Smooth muscle cell (in vitro differentiated cells): ENCODE measurements around the gene ACTN2. TPM values are rescaled to one million over a fixed set of nuclear protein-coding genes. Genes with fewer than 3 reads are reported as not detected.

Experiments
- DNase-seq: peaks from one replicate; lab custom pipeline; 2025; ENCODE audit not compliant: unreplicated experiment; lab: John Stamatoyannopoulos, UW
- H2AFZ ChIP-seq: fragments of 200-600 bp; sonication (generic); 2 replicates; pipeline ENCODE4 v1.6.0; 2016; ENCODE audit warnings: antibody characterized with exemption, low read depth, mild to moderate bottlenecking
- H3F3A ChIP-seq: fragments of 200-600 bp; sonication (generic); 2 replicates; pipeline ENCODE4 v1.6.0; 2017; ENCODE audit warnings: antibody characterized with exemption, low read depth
- H3K27ac ChIP-seq: fragments of 200-600 bp; sonication (generic); 2 replicates; pipeline ENCODE4 v1.5.1; 2016; ENCODE audit warnings: low read depth, mild to moderate bottlenecking
- H3K27me3 ChIP-seq: fragments of 200-600 bp; sonication (generic); 2 replicates; pipeline ENCODE4 v1.6.1; 2016; ENCODE audit warnings: low read depth, mild to moderate bottlenecking
- H3K36me3 ChIP-seq: fragments of 200-600 bp; sonication (generic); 2 replicates; pipeline ENCODE4 v1.5.1; 2016; ENCODE audit warnings: low read depth
- H3K4me1 ChIP-seq: fragments of 200-600 bp; sonication (generic); 2 replicates; pipeline ENCODE4 v1.5.1; 2016; ENCODE audit warnings: low read depth
- H3K4me2 ChIP-seq: fragments of 200-600 bp; sonication (generic); 2 replicates; pipeline ENCODE4 v1.6.0; 2016; ENCODE audit warnings: mild to moderate bottlenecking
- H3K4me3 ChIP-seq: fragments of 200-600 bp; sonication (generic); 2 replicates; pipeline ENCODE4 v1.5.1; 2016; ENCODE audit warnings: mild to moderate bottlenecking
- H3K79me2 ChIP-seq: fragments of 200-600 bp; sonication (generic); 2 replicates; pipeline ENCODE4 v1.6.0; 2016; ENCODE audit warnings: low read depth, mild to moderate bottlenecking
- H3K9ac ChIP-seq: fragments of 200-600 bp; sonication (generic); 2 replicates; pipeline ENCODE4 v1.6.0; 2016; ENCODE audit warnings: low read depth
- H3K9me3 ChIP-seq: fragments of 200-600 bp; sonication (generic); replicated peaks from 2 replicates; pipeline ENCODE4 v1.5.1; 2016; ENCODE audit warnings: low read depth
- H4K20me1 ChIP-seq: fragments of 200-600 bp; sonication (generic); 2 replicates; pipeline ENCODE4 v1.6.0; 2016; ENCODE audit warnings: low read depth
- WGBS: methylation state at CpG from one replicate; pipeline ENCODE4 v1.1.7; 2016; ENCODE audit warnings: low lambda C conversion rate; 5-methylcytosine and 5-hydroxymethylcytosine counted together
- polyA plus RNA-seq: library from polyadenylated mRNA; unstranded; fragments of >200 nt; fragmentation: Nextera tagmentation; extraction: Ambion mirVana; gene quantifications from 2 replicates; pipeline ENCODE4 v1.2.1, GENCODE V29; 2016
- total RNA-seq: library from RNA; depleted of rRNA; stranded (reverse); fragments of >200 nt; gene quantifications from 2 replicates; pipeline ENCODE4 v1.2.3, GENCODE V29; 2014
- TF ChIP-seq, protein P1 (sequence below): fragments of 200-600 bp; sonication (generic); IDR thresholded peaks from 2 replicates; pipeline ENCODE4 v1.5.1; 2017; ENCODE audit warnings: borderline replicate concordance, mild to moderate bottlenecking, antibody characterized with exemption; ENCODE audit not compliant: insufficient read depth, poor library complexity, severe bottlenecking

ACTN2 gene
- 0.58 TPM in 1 of 2 replicates, not detected in the other for total RNA-seq
- polyA plus RNA-seq = 0.28 TPM in 1 of 2 replicates, not detected in the other

DNA sequence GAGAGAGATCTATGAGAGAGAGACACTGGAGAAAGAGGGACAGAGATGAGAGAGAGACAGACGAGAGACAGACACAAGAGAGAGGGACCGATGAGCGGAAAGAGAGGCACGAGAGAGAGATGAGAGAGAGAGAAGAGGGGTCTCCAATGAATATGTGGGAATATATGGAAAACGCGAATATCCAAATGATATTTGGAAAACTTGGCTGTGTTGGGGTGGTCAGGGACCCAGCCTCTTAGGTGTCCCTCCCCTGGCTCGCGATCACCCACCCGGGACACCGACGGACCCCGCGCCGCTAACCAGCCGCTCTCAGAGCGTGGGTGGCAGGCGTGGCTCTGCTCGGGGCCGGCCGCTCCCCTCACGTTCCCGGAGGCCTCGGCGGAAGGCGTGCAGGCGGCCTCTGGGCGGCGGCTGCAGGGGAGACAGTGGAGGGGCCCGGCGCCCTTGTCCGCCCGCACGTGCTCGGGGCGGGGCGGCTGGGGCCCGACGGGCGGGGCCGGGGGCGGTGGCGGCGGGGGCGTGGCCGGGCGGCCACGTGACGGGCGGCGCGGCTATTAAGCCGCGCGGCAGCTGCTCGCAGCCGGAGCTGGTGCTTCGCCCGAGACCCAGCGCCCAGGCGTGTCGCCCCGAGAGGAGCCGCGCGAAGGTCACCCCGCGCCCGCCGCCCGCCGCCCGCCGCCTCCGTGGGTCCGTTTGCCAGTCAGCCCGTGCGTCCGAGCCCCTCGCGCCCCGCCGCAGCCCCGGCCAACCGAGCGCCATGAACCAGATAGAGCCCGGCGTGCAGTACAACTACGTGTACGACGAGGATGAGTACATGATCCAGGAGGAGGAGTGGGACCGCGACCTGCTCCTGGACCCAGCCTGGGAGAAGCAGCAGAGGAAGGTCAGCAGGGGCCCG, at the start of gene ACTN2:
Gene ACTN2, plus strand, starts transcription at position 583 of the 898 bp plus-strand sequence. Its CDS starts 175 bp downstream, at position 758.
- Histone ChIP-seq H3K4me2 (peak within 1 kb of the TSS; percentile 95), H3K9me3 (no peaks in the 10 kb centered on the region), H3K79me2 (no peaks in the 10 kb centered on the region), H3F3A (peaks cover 7% of the 10 kb centered on the region), H3K4me3 (peak within 1 kb of the TSS; percentile 51), H3K27me3 (peaks cover 25% of the 10 kb centered on the region), H3K9ac (no peak within 1 kb of the TSS), H4K20me1 (no peaks in the 10 kb centered on the region), H3K4me1 (peaks cover 10% of the 10 kb centered on the region), H2AFZ (peak within 1 kb of the TSS; percentile 87), H3K27ac (no peak within 1 kb of the TSS), H3K36me3 (no peaks in the 10 kb centered on the region)
- TF ChIP-seq, protein P1, sequence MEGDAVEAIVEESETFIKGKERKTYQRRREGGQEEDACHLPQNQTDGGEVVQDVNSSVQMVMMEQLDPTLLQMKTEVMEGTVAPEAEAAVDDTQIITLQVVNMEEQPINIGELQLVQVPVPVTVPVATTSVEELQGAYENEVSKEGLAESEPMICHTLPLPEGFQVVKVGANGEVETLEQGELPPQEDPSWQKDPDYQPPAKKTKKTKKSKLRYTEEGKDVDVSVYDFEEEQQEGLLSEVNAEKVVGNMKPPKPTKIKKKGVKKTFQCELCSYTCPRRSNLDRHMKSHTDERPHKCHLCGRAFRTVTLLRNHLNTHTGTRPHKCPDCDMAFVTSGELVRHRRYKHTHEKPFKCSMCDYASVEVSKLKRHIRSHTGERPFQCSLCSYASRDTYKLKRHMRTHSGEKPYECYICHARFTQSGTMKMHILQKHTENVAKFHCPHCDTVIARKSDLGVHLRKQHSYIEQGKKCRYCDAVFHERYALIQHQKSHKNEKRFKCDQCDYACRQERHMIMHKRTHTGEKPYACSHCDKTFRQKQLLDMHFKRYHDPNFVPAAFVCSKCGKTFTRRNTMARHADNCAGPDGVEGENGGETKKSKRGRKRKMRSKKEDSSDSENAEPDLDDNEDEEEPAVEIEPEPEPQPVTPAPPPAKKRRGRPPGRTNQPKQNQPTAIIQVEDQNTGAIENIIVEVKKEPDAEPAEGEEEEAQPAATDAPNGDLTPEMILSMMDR = no peak
- WGBS = 9% methylated on average over 63 of the region's 93 CpGs
- DNase-seq = peak; percentile 11

- Histone ChIP-seq H3K79me2 (no peaks in the 10 kb centered on the region), H3K27me3 (peaks cover 4% of the 10 kb centered on the region), H4K20me1 (no peaks in the 10 kb centered on the region), H2AFZ (no peak overlapping the region), H3K9me3 (no peaks in the 10 kb centered on the region), H3F3A (no peaks in the 10 kb centered on the region), H3K27ac (no peak overlapping the region), H3K4me3 (no peak overlapping the region), H3K4me1 (no peaks in the 10 kb centered on the region), H3K4me2 (no peak overlapping the region), H3K36me3 (no peaks in the 10 kb centered on the region), H3K9ac (no peak overlapping the region)
- no peak for DNase-seq
- TF ChIP-seq, protein P1 = no peak
- WGBS = 94% methylated on average over 13 of the region's 13 CpGs
Measured at GRCh38 chr1:236638945-236639344, 47.4 kb upstream of the ACTN2 start.

DNA sequence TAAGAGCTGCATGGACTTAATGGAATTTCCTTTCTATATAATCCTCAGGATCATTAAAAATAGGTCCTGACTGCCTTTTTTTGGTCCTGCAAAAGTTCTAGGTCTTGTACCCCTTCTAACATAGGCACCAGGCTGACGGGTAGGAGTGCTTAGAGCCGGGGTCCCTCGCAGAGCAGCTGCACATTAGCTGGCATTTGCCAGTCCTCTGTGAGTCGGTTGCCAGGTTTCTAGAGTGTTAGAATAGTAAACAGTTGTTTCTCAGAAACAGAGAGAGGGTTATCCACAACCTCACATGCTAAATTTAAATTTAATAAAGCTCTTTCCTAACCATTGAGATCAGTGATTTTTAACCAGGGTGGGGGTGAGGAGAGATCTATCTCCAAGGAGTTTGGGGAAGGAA, 46.6 kb upstream of the ACTN2 start:
- no peaks in the 10 kb centered on the region for H4K20me1 ChIP-seq
- DNase-seq = no peak
- no peaks in the 10 kb centered on the region for H3F3A ChIP-seq
- no peak overlapping the region for H3K4me3 ChIP-seq
- no peak overlapping the region for H3K27ac ChIP-seq
- no peaks in the 10 kb centered on the region for H3K36me3 ChIP-seq
- H3K9me3 ChIP-seq = no peaks in the 10 kb centered on the region
- no peaks in the 10 kb centered on the region for H3K79me2 ChIP-seq
- TF ChIP-seq, protein P1 = no peak
- H3K9ac ChIP-seq = no peak overlapping the region
- H3K27me3 ChIP-seq = peaks cover 4% of the 10 kb centered on the region
- no peaks in the 10 kb centered on the region for H3K4me1 ChIP-seq
- WGBS = 85% methylated on average over 4 of the region's 4 CpGs
- no peak overlapping the region for H3K4me2 ChIP-seq
- H2AFZ ChIP-seq = no peak overlapping the region
